ENCODE measurements around the gene SLC4A5.
A peak's percentile ranks its signal among the peaks of the same experiment; 100 is the strongest.

The SLC4A5 gene

DNA sequence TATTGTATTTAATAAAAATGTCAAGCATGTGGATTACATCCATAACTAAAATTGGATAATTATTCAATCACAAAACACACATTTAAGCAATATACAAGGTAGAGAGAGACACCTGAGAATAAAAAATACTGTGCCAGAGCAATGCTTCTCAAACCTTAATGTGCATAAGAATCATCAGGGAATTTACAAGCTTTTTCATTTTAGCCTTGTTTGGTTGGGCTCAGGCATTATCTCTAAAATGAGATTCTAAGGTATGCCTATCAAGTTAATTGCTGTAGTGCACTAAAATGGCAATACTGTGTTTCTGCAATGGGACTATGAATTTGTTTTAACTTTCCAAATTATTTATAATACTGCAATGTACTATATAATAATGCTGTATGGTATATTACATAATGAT lies 165.5 kb downstream of the SLC4A5 start:
- CTCF ChIA-PET = interaction anchor here (0.7 to 5.6 kb wide), 8 partner anchors 14 to 354 kb away, joined by 3 to 75 read pairs (median 5); partner anchors contain the start of genes BOLA3 and MTHFD2
- TF ChIP-seq, protein P1, sequence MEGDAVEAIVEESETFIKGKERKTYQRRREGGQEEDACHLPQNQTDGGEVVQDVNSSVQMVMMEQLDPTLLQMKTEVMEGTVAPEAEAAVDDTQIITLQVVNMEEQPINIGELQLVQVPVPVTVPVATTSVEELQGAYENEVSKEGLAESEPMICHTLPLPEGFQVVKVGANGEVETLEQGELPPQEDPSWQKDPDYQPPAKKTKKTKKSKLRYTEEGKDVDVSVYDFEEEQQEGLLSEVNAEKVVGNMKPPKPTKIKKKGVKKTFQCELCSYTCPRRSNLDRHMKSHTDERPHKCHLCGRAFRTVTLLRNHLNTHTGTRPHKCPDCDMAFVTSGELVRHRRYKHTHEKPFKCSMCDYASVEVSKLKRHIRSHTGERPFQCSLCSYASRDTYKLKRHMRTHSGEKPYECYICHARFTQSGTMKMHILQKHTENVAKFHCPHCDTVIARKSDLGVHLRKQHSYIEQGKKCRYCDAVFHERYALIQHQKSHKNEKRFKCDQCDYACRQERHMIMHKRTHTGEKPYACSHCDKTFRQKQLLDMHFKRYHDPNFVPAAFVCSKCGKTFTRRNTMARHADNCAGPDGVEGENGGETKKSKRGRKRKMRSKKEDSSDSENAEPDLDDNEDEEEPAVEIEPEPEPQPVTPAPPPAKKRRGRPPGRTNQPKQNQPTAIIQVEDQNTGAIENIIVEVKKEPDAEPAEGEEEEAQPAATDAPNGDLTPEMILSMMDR (IDR thresholded peaks at IDR 0.05; ENCODE audit: control extremely low read depth, extremely low read depth, low read depth, missing control alignments) = no peak
- POLR2A ChIA-PET = interaction anchor here (0.8 to 1.7 kb wide), 6 partner anchors 11 to 304 kb away, joined by 3 to 26 read pairs (median 4); partner anchors contain the start of gene MTHFD2
- no peak for DNase-seq (ENCODE audit: extremely low spot score)

DNA sequence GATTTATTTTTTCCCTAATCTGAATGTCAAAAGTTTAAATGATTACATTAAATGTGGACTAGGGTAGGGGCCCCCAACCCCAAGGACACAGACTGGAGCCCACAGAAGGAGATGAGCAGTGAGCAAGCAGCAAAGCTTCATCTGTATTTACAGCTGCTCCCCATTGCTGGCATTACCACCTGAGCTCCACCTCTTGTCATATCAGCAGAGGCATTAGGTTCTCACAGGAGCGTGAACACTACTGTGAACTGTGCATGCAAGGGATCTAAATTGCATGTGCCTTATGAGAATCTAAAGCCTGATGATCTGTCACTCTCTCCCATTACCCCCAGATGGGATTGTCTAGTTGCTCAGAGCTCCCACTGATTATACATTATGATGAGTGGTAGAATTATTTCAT lies 168.3 kb downstream of the SLC4A5 start:
- ChIA-PET POLR2A (no interaction called here), CTCF (interaction anchor here (1.3 to 2.4 kb wide), 3 partner anchors 17 to 24 kb away, joined by 3 to 5 read pairs (median 4); partner anchors contain the start of gene MTHFD2)
- TF ChIP-seq, protein P1 (IDR thresholded peaks at IDR 0.05; ENCODE audit: control extremely low read depth, extremely low read depth, low read depth, missing control alignments) = no peak
- no peak for DNase-seq (ENCODE audit: extremely low spot score)

DNA sequence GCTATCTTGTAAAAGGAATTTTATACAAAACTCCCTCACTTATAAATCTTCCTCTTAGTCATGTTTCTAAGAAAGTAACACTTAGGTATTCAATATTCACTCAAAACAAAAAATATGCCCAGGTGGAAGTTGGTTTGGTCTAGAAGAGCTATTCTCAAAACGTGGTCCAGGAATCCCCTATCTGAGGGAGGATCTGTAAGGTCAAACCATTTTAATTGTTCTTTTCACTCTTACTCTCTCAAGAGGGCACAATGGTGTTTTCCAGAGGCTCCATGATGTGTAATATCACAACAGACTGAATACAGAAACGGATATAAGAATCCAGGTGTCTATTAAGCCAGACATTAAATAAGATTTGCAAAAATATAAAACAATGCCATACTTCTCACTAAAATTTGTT lies 174.5 kb downstream of the SLC4A5 start:
- ChIA-PET CTCF (interaction anchor here (1.0 to 10.5 kb wide), 4 partner anchors 10 to 223 kb away, joined by 3 to 138 read pairs (median 8); partner anchors contain the start of genes BOLA3, MOB1A and MTHFD2), POLR2A (interaction anchor here (1.6 kb wide), 1 partner anchor 30 kb away, joined by 5 read pairs; the partner anchor contains the start of gene MTHFD2)
- TF ChIP-seq, protein P1 (IDR thresholded peaks at IDR 0.05; ENCODE audit: control extremely low read depth, extremely low read depth, low read depth, missing control alignments) = no peak
- DNase-seq (ENCODE audit: extremely low spot score) = peak; percentile 41
